HepG2 (cell line): Measurements from ENCODE around the gene SIGLEC7. TPM values are rescaled to one million over a fixed set of nuclear protein-coding genes. Genes with fewer than 3 reads are reported as not detected.

Source experiments
- ATAC-seq: fragments of 200-7000 bp; cut with Tn5 transposase; 3 replicates; pipeline ENCODE4 v1.9.1; 2020; ENCODE audit warnings: mild to moderate bottlenecking, moderate library complexity
- BruUV-seq: library from RNA; stranded (reverse); fragments of 400-500 nt; replicated peaks from 2 replicates; lab custom pipeline; 2021; lab: Mats Ljungman, UMichigan
- CTCF ChIA-PET: fragments of 300-600 bp; formaldehyde crosslinking; extraction: SDS; loops from one replicate; lab custom pipeline; 2021; ENCODE audit warnings: low total read pairs, inconsistent platforms, low intra/inter-chr PET ratio; lab: Yijun Ruan, JAX
- POLR2A ChIA-PET: fragments of 350-600 bp; sonication (Branson Sonifier 250); formaldehyde crosslinking; loops from one replicate; lab custom pipeline; 2020; ENCODE audit warnings: antibody characterized with exemption, inconsistent platforms; lab: Yijun Ruan, JAX
- DNase-seq: peaks from one replicate; pipeline ENCODE4 v3.0.0-alpha.2; 2015; ENCODE audit warnings: low spot score
- FAIRE-seq: peaks from 3 replicates; lab custom pipeline; 2011; peaks lifted over from hg19 to GRCh38; lab: Jason Lieb, UNC
- H2AFZ ChIP-seq: one replicate; pipeline ENCODE4 v1.6.1; 2011; ENCODE audit warnings: low read length, inconsistent platforms
- H3K27ac ChIP-seq: fragments of 300-600 bp; 3 replicates; pipeline ENCODE4 v1.8.0; 2011; ENCODE audit warnings: mixed run types, mild to moderate bottlenecking, mixed read lengths, low read length, inconsistent platforms; ENCODE audit not compliant: insufficient read depth; ENCODE audit errors: extremely low read length
- H3K27me3 ChIP-seq, 2 experiments: fragments of 200-600 bp in 1 of 2; 2 replicates in 1 of 2; 3 replicates in 1 of 2; pipeline versions ENCODE4 v1.6.0 to v1.8.0; 2011; ENCODE audit warnings: low read length in 2 of 2, mild to moderate bottlenecking in 2 of 2, moderate library complexity in 2 of 2, inconsistent platforms in 1 of 2; ENCODE audit not compliant: insufficient read depth in 2 of 2, control insufficient read depth in 1 of 2
- H3K36me3 ChIP-seq, 2 experiments: fragments of 200-600 bp in 1 of 2; replicated peaks in 1 of 2; 2 replicates in 1 of 2; 3 replicates in 1 of 2; pipeline versions ENCODE4 v1.5.1 to v1.8.0; 2011; ENCODE audit warnings: low read length in 2 of 2, inconsistent platforms in 1 of 2; ENCODE audit not compliant: insufficient read depth in 2 of 2, control insufficient read depth in 1 of 2
- H3K4me1 ChIP-seq: 2 replicates; pipeline ENCODE4 v1.5.1; 2012; ENCODE audit warnings: low read length, inconsistent platforms; ENCODE audit not compliant: insufficient read depth
- H3K4me2 ChIP-seq: 2 replicates; pipeline ENCODE4 v1.6.0; 2011; ENCODE audit warnings: low read depth, low read length, inconsistent platforms
- H3K4me3 ChIP-seq, 3 experiments: fragments of 200-600 bp in 1 of 3; sonication (generic), shearing (Covaris generic) in 1 of 3; replicated peaks in 1 of 3; 2 replicates each; pipeline ENCODE4 v1.5.1; 2011 to 2016; ENCODE audit warnings: low read length in 3 of 3, inconsistent platforms in 2 of 3, low read depth in 2 of 3, mild to moderate bottlenecking in 2 of 3, control low read depth in 1 of 3, mixed read lengths in 1 of 3; ENCODE audit not compliant: insufficient read depth in 1 of 3
- H3K79me2 ChIP-seq: one replicate; pipeline ENCODE4 v1.6.1; 2011; ENCODE audit warnings: low read length, inconsistent platforms; ENCODE audit not compliant: insufficient read depth
- H3K9ac ChIP-seq: 2 replicates; pipeline ENCODE4 v1.6.0; 2011; ENCODE audit warnings: mild to moderate bottlenecking, low read depth, low read length, inconsistent platforms; ENCODE audit not compliant: insufficient read depth
- H3K9me3 ChIP-seq: 2 replicates; pipeline ENCODE4 v1.5.1; 2012; ENCODE audit warnings: mild to moderate bottlenecking, low read length
- H4K20me1 ChIP-seq: 2 replicates; pipeline ENCODE4 v1.6.0; 2011; ENCODE audit warnings: inconsistent platforms, mild to moderate bottlenecking, low read length, moderate library complexity; ENCODE audit not compliant: insufficient read depth
- AGO2 ChIP-seq: fragments of 200-400 bp; formaldehyde crosslinking; optimal IDR thresholded peaks from 2 replicates; pipeline ENCODE3; 2017; ENCODE audit warnings: mild to moderate bottlenecking, low read depth, low read length, moderate library complexity
- ATF7-NPFF ChIP-seq: sonication (generic); formaldehyde crosslinking; IDR thresholded peaks from 2 replicates; pipeline ENCODE4 v1.8.1; 2023; ENCODE audit warnings: mild to moderate bottlenecking, low read depth, missing genetic modification reagents, moderate library complexity
- CREB1 ChIP-seq, 2 experiments: fragments of 450-650 bp in 1 of 2; IDR thresholded peaks; 2 replicates each; pipeline ENCODE4 v1.6.1; 2016 to 2017; ENCODE audit warnings: control low read depth in 1 of 2, mild to moderate bottlenecking in 1 of 2, missing compliant biosample characterization in 1 of 2, missing genetic modification characterization in 1 of 2
- KAT8 ChIP-seq: IDR thresholded peaks from 2 replicates; pipeline ENCODE4 v1.6.1; 2016; ENCODE audit warnings: missing genetic modification reagents, missing compliant biosample characterization
- KDM5A ChIP-seq: fragments of 200-600 bp; sonication (generic); IDR thresholded peaks from 2 replicates; pipeline ENCODE4 v1.7.0; 2018; ENCODE audit warnings: antibody characterized with exemption, mild to moderate bottlenecking, low read length, borderline replicate concordance
- MEIS1 ChIP-seq: sonication (generic); formaldehyde crosslinking; IDR thresholded peaks from 2 replicates; pipeline ENCODE4 v1.9.0; 2021; ENCODE audit warnings: mild to moderate bottlenecking, missing genetic modification reagents, moderate library complexity, borderline replicate concordance
- POLR2AphosphoS2 ChIP-seq: IDR thresholded peaks from 2 replicates; pipeline ENCODE4 v1.6.1; 2011; ENCODE audit warnings: low read depth, low read length, improper control_type of control experiment
- RBFOX2 ChIP-seq: fragments of 200-400 bp; formaldehyde crosslinking; IDR thresholded peaks from 2 replicates; pipeline ENCODE4 v1.6.1; 2017; ENCODE audit warnings: low read depth, mild to moderate bottlenecking, low read length
- SRY ChIP-seq: sonication (generic); formaldehyde crosslinking; IDR thresholded peaks from 2 replicates; pipeline ENCODE4 v1.8.0; 2022; ENCODE audit warnings: mild to moderate bottlenecking, missing genetic modification reagents
- ZFY ChIP-seq: sonication (generic); formaldehyde crosslinking; IDR thresholded peaks from 2 replicates; pipeline ENCODE4 v1.4.0; 2020; ENCODE audit warnings: missing genetic modification reagents
- ZNF431 ChIP-seq: sonication (generic); formaldehyde crosslinking; IDR thresholded peaks from 2 replicates; pipeline ENCODE4 v1.9.0; 2022; ENCODE audit warnings: missing genetic modification reagents, low read depth, mild to moderate bottlenecking, borderline replicate concordance
- ZNF558 ChIP-seq: sonication (generic); formaldehyde crosslinking; IDR thresholded peaks from 2 replicates; pipeline ENCODE4 v1.9.0; 2022; ENCODE audit warnings: mild to moderate bottlenecking, missing genetic modification reagents, borderline replicate concordance
- ZSCAN25 ChIP-seq: sonication (generic); formaldehyde crosslinking; IDR thresholded peaks from 2 replicates; pipeline ENCODE4 v1.8.0; 2022; ENCODE audit warnings: mild to moderate bottlenecking, missing genetic modification reagents
- WGBS: methylation state at CpG from one replicate; pipeline ENCODE4 v1.1.6; 2017; ENCODE audit warnings: low lambda C conversion rate; 5-methylcytosine and 5-hydroxymethylcytosine counted together
- in situ Hi-C: cut with HindIII; loops from 2 replicates; pipeline ENCODE4 v1.10.0; 2017; ENCODE audit warnings: low pct_unique_long_range_greater_than_20kb; ENCODE audit not compliant: extremely low pct_ligation_motif_present
- intact Hi-C: fragments of 100-400 bp; cut with micrococcal nuclease; formaldehyde crosslinking; loops from one replicate; pipeline ENCODE4 v1.10.0; 2022; ENCODE audit not compliant: unreplicated experiment
- polyA plus RNA-seq, 8 experiments: library from polyadenylated mRNA; depleted of rRNA in 3 of 8; stranded (reverse) in 7 of 8; unstranded in 1 of 8; fragments of >200 nt; fragmentation: Illumina TruSeq in 4 of 8; extraction: Trizol in 4 of 8; gene quantifications; 2 replicates each; pipeline versions ENCODE4 v1.2.1 to v1.2.3, GENCODE V29; 2011 to 2016; ENCODE audit warnings: low read depth in 4 of 8, missing spikeins in 1 of 8, mixed read lengths in 1 of 8; ENCODE audit not compliant: insufficient read depth in 1 of 8
- total RNA-seq, 5 experiments: library from RNA; depleted of rRNA; stranded (reverse); fragments of >200 nt; fragmentation: Illumina TruSeq; extraction: Trizol; gene quantifications; 2 replicates each; pipeline ENCODE4 v1.2.3, GENCODE V29; 2016; ENCODE audit warnings: low read depth in 1 of 5
- TF ChIP-seq, protein P1 (sequence below): sonication (generic); formaldehyde crosslinking; IDR thresholded peaks from 2 replicates; pipeline ENCODE4 v1.4.0; 2020; ENCODE audit warnings: low read depth, mild to moderate bottlenecking, missing genetic modification reagents

Gene SIGLEC7
- total and polyA plus RNA-seq, 2 of the 13 experiments (the other 11 are each of a cell fraction or from before 2014, with no cell fraction given): not detected

DNA sequence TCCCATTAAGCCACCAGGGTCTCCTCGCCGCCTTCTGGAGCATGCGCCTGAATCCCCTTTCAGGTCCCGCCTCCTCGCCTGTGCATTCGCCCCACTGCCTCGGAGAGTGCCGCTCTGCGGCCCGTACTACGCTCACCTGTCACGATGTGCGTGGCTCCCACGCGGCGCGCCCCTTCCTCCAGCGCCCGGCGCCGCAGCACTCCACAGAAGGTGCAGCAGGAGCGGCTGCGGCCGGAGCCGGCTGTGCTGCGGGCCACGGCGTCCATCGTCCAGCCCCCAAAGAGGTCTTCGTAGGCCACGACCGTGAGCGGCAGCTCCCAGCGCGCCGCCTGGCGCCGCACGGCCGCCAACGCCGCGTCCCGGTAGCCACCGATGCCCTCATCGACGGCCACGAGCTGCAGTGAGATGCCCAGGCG, 38.2 kb upstream of the SIGLEC7 start:
- BruUV-seq: no TSS peak
- H4K20me1 ChIP-seq: 0 out of 2 replicates have a peak, but pooled peaks cover 3% of the 10 kb centered on the region
- no peak overlapping the region for H2AFZ ChIP-seq
- over 99% methylated on average over 49 of the region's 49 CpGs for WGBS
- TF ChIP-seq ZFY (CRISPR knock-in tag): no peak
- TF ChIP-seq AGO2: peak; percentile 38
- TF ChIP-seq RBFOX2: peak; percentile 65; the same call in 1 of the 2 replicates
- in situ Hi-C loops (no loop called here), intact Hi-C loops (loop anchor here (10.0 kb wide), 1 partner anchor 169 kb away; no protein-coding TSS in a partner anchor)
- ChIA-PET POLR2A (no interaction called here), CTCF (no interaction called here)
- no peak for DNase-seq
- no peak overlapping the region for H3K9ac ChIP-seq
- H3K9me3 ChIP-seq: no peaks in the 10 kb centered on the region
- peaks cover 15% of the 10 kb centered on the region for H3K4me1 ChIP-seq
- ATAC-seq: no peak
- H3K27me3 ChIP-seq: no peaks in the 10 kb centered on the region; a peak in 1 of 5 replicates
- no peak overlapping the region for H3K4me2 ChIP-seq
- H3K79me2 ChIP-seq: peaks cover 3% of the 10 kb centered on the region
- H3K36me3 ChIP-seq: peaks cover 5 to 15% of the 10 kb centered on the region in 2 experiments; a peak in 2 of 5 replicates
- H3K4me3 ChIP-seq: no peak overlapping the region
- no peak overlapping the region for H3K27ac ChIP-seq
- no peak for FAIRE-seq

DNA sequence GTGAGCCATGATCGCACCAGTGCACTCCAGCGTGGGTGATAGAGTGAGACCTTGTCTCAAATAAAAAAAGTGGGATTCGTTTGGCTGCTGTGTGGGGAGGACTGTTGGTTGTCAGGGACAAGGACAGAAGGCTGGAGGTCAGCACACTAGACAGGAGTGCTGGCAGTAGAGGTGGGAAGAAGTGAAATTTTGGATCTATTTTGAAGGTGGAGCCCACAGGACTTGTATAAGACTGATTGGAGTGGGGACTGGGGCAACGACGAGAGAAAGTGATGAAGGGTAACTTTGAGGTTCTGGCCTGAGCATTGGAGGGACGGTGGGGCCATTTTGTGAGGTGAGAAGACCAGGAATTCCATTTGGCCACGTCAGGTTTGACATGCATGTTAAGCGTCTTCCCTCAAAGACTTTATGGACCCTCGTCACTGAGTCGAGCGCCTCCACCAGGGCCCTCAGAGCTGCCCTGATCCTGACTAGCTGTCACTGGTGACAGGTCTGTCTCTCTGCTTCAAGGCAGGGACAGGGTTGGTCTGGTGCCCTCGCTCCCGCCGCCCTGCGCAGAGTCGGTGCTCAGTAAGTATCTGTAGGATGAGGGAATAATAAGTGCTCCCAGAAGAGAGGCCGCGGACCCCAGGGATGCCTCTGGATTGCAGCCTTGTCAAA, 34.6 kb upstream of the SIGLEC7 start:
- POLR2A ChIA-PET: no interaction called here
- CTCF ChIA-PET: no interaction called here
- Histone ChIP-seq H2AFZ (no peak overlapping the region), H3K4me1 (peaks cover 15% of the 10 kb centered on the region), H3K36me3 (peaks cover 3 to 6% of the 10 kb centered on the region in 2 experiments; a peak in 2 of 5 replicates), H3K4me2 (peak overlapping the region; percentile 92), H3K79me2 (peaks cover 3% of the 10 kb centered on the region), H4K20me1 (no peaks in the 10 kb centered on the region), H3K9me3 (no peaks in the 10 kb centered on the region), H3K27me3 (peaks cover 0 to 3% of the 10 kb centered on the region in 2 experiments; a peak in 1 of 5 replicates), H3K27ac (peak overlapping the region; percentile 52), H3K9ac (peak overlapping the region; percentile 76), H3K4me3 (peak overlapping the region; percentile 66 to 91 (median 90))
- WGBS: 15% methylated on average over 9 of the region's 18 CpGs
- ATAC-seq: peak; percentile 62
- intact Hi-C loops (loop anchor here (10.0 kb wide), 1 partner anchor 173 kb away; no protein-coding TSS in a partner anchor), in situ Hi-C loops (no loop called here)
- TSS peak; percentile 65 for BruUV-seq
- peak; percentile 37 for DNase-seq
- FAIRE-seq: no peak
- TF ChIP-seq MEIS1 (CRISPR knock-in tag) (0 out of 2 replicates have a peak, but pooled peaks have one; percentile 35), ZNF558 (CRISPR knock-in tag) (0 out of 2 replicates have a peak, but pooled peaks have one; percentile 47), POLR2AphosphoS2 (no peak), KDM5A (peak; percentile 23; the same call in 1 of the 2 replicates), SRY (CRISPR knock-in tag) (peak; percentile 4; the same call in 1 of the 2 replicates), ATF7-NPFF (CRISPR knock-in tag) (0 out of 2 replicates have a peak, but pooled peaks have one; percentile 22), CREB1 (IDR thresholded peaks at IDR 0.05) (0 out of 2 replicates have a peak, but pooled peaks have one; percentile 14), CREB1 (CRISPR knock-in tag; IDR thresholded peaks at IDR 0.05) (no peak), ZSCAN25 (CRISPR knock-in tag) (no peak), KAT8 (CRISPR knock-in tag) (no peak), ZNF431 (CRISPR knock-in tag) (0 out of 2 replicates have a peak, but pooled peaks have one; percentile 22)
- TF ChIP-seq, protein P1, sequence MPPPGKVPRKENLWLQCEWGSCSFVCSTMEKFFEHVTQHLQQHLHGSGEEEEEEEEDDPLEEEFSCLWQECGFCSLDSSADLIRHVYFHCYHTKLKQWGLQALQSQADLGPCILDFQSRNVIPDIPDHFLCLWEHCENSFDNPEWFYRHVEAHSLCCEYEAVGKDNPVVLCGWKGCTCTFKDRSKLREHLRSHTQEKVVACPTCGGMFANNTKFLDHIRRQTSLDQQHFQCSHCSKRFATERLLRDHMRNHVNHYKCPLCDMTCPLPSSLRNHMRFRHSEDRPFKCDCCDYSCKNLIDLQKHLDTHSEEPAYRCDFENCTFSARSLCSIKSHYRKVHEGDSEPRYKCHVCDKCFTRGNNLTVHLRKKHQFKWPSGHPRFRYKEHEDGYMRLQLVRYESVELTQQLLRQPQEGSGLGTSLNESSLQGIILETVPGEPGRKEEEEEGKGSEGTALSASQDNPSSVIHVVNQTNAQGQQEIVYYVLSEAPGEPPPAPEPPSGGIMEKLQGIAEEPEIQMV (CRISPR knock-in tag): 0 out of 2 replicates have a peak, but pooled peaks have one; percentile 63
